Transverse colon (tissue), 4 donors: Measurements from ENCODE around the gene VWA5B1.

Source experiments
- CTCF ChIP-seq, 5 experiments: fragments of 200-600 bp in 3 of 5; fragments of 450-650 bp in 2 of 5; sonication (generic) in 3 of 5; IDR thresholded peaks; 1 replicate in 2 of 5; 2 replicates in 3 of 5; pipeline ENCODE4 v1.5.1; 2016 to 2017; ENCODE audit warnings: antibody characterized with exemption in 5 of 5, inconsistent platforms in 3 of 5, mild to moderate bottlenecking in 2 of 5, moderate library complexity in 1 of 5
- EP300 ChIP-seq: sonication (generic); formaldehyde crosslinking; IDR thresholded peaks from one replicate; pipeline ENCODE4 v1.6.1; 2017; ENCODE audit warnings: antibody characterized with exemption, low read depth
- POLR2A ChIP-seq: fragments of 450-650 bp; IDR thresholded peaks from one replicate; pipeline ENCODE4 v1.6.1; 2016; ENCODE audit warnings: antibody characterized with exemption, mild to moderate bottlenecking, moderate library complexity
- POLR2AphosphoS5 ChIP-seq, 3 donors: sonication (generic); formaldehyde crosslinking; IDR thresholded peaks; one replicate each; pipeline ENCODE4 v1.6.1; 2016; ENCODE audit warnings: antibody characterized with exemption in 3 of 3

GRCh38 chr1:20398744-20399143 lies 108.1 kb downstream of the VWA5B1 start:
- TF ChIP-seq POLR2A (no peak), POLR2AphosphoS5 (IDR thresholded peaks at IDR 0.05) (no peak), CTCF (IDR thresholded peaks at IDR 0.05) (no peak), EP300 (no peak)
